NCI-H524 treated with DMSO at 0.1 percent for 48 hours (cell line): ENCODE measurements around the gene CLEC4A.
"Not testable (repeated sequence)": the region's sequence is repeated elsewhere in the genome, so short reads cannot be mapped to it uniquely, and the experiment has no call there.

ENCODE experiments used
- DNase-seq: peaks from one replicate; lab custom pipeline; 2025; lab: John Stamatoyannopoulos, UW

The CLEC4A gene

GRCh38 chr12:8134398-8134930, 11.0 kb downstream of the CLEC4A start:
- DNase-seq, result not testable (repeated sequence)

- not testable (repeated sequence) for DNase-seq
Observed at GRCh38 chr12:8141647-8142046, 18.2 kb downstream of the CLEC4A start.

GRCh38 chr12:8143261-8143660, 19.8 kb downstream of the CLEC4A start:
- no peak for DNase-seq

- no peak for DNase-seq
Observed at GRCh38 chr12:8145754-8146441, 22.5 kb downstream of the CLEC4A start.

GRCh38 chr12:8146442-8146771, 23.0 kb downstream of the CLEC4A start:
- DNase-seq, result no peak

GRCh38 chr12:8154526-8154925, 31.1 kb downstream of the CLEC4A start:
- no peak for DNase-seq

GRCh38 chr12:8156416-8156815, 33.0 kb downstream of the CLEC4A start:
- DNase-seq, result no peak

- DNase-seq, result no peak
Observed at GRCh38 chr12:8156845-8157244, 33.4 kb downstream of the CLEC4A start, which contains the start of gene ZNF705A. Gene ZNF705A, plus strand, starts transcription at chr12:8157015. Its CDS starts 15,611 bp downstream, at chr12:8172626.

GRCh38 chr12:8157484-8158198, 34.2 kb downstream of the CLEC4A start:
- no peak for DNase-seq

GRCh38 chr12:8172911-8173310, 49.5 kb downstream of the CLEC4A start:
- not testable (repeated sequence) for DNase-seq

- peak; percentile 27 for DNase-seq
Observed at GRCh38 chr12:8179989-8180585, 56.7 kb downstream of the CLEC4A start.

- not testable (repeated sequence) for DNase-seq
Observed at GRCh38 chr12:8181271-8181670, 57.9 kb downstream of the CLEC4A start.

- DNase-seq, result not testable (repeated sequence)
Observed at GRCh38 chr12:8182923-8183322, 59.5 kb downstream of the CLEC4A start.

GRCh38 chr12:8183346-8183745, 59.9 kb downstream of the CLEC4A start:
- DNase-seq, result not testable (repeated sequence)

GRCh38 chr12:8184206-8184605, 60.8 kb downstream of the CLEC4A start:
- not testable (repeated sequence) for DNase-seq

GRCh38 chr12:8188088-8188487, 64.7 kb downstream of the CLEC4A start:
- peak; percentile 3 for DNase-seq
